SH-SY5Y (cell line): Measurements from ENCODE around the gene TPRN.

ENCODE experiments used
- GATA2 ChIP-seq: IDR thresholded peaks from 2 replicates; pipeline ENCODE4 v1.6.1; 2011; ENCODE audit warnings: mild to moderate bottlenecking, low read depth, low read length
- GATA3 ChIP-seq: IDR thresholded peaks from 2 replicates; pipeline ENCODE4 v1.6.1; 2011; ENCODE audit warnings: low read depth, mild to moderate bottlenecking, low read length, moderate library complexity

TPRN gene

DNA sequence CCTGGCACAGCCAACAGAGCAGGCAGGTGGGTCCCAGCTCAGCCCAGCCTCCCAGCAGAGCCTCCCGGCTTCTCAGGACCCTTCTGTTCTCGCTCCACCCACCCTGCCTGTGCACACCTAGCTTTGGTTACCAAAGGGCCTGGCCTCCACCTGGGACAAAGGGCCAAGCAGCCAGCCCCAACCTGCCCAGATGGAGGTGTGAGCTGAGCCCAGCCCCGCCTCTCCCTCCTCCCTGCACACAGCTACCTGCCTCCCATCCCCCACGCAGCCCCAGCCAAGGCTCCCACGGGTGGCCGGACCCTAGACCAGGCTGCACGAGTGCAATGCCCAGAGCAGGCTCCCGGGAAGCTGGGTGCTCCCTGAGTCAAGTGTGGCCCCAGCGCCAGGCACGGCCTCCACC, 5.6 kb downstream of the TPRN start:
- TF ChIP-seq GATA3 (no peak), GATA2 (no peak)

DNA sequence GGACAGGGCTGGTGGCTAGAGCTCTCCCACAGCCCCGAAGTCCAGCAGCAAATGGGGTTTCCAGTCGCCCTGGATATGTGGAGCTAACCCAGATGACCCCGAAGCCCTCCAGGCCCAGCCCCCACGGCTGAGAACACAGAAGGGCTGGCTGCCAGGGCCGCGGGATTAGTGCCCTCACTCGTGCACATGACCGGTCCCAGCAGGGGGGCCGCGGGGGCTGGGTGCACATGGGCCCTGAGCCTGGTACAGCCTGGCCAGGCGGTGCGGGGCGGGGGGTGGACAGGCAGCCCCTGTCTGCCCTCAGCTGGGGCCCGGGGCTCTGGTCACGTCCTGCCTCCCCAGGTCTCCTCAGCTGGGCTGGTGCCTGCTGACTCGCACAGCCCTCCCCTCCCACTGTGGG, 6.2 kb downstream of the TPRN start:
- TF ChIP-seq GATA3 (no peak), GATA2 (no peak)

DNA sequence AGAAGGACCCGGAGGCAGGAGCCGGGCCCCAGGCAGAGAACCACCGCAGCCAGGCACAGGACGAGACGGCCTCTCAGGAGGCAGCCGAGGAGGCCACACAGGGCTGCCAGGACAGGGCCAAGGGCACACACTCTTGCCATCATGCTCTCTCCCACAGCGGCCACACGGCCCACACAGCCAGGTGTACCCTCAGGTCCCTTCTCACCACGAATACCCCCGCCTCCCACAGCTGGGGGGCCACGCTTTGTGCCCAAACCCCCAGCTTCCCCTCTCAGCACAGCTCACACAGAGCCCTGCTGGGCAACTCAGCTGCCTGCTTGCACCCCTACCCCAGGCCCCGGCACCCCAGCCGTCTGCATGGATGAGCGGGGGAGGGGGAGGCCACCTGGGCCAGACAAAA, 6.8 kb downstream of the TPRN start:
- TF ChIP-seq GATA2 (no peak), GATA3 (no peak)

DNA sequence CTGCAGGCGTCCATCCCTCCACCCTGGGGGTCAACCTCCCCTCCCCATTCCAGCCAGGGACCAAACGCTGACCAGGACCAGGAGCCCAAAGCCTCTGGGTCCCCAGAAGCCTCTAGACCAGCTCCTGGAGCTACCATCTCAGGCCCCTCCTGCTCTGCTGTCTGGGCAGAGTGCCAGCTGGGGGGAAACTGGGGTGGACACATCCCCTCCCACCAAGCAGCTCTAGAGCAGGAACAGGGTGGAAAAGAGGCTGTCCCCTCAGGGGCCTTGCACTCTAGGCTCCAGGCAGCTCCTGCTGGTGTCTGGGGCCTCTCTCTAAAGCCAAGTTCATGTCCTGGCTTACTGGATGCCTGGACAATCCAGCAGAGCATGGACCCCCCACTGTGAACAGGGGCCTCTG, 7.7 kb downstream of the TPRN start:
- TF ChIP-seq GATA2 (no peak), GATA3 (no peak)

DNA sequence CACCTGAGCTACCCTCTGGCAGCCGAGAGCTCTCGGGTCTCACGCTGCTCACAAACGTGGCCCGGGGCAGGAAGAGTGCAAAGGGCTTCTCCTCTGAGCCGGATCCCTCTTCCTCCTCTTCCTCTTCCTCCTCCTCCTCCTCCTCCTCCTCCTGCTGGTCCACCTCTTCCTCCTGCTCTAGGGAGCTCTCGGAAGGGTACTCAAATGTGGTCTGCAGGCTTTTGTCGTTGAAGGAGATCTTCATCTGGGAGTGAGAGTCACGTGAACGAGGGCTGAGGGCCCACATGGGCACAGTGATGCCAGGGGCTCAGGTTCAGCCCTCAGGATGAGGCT, 8.1 kb downstream of the TPRN start:
- no peak for TF ChIP-seq GATA2
- TF ChIP-seq GATA3 = no peak

DNA sequence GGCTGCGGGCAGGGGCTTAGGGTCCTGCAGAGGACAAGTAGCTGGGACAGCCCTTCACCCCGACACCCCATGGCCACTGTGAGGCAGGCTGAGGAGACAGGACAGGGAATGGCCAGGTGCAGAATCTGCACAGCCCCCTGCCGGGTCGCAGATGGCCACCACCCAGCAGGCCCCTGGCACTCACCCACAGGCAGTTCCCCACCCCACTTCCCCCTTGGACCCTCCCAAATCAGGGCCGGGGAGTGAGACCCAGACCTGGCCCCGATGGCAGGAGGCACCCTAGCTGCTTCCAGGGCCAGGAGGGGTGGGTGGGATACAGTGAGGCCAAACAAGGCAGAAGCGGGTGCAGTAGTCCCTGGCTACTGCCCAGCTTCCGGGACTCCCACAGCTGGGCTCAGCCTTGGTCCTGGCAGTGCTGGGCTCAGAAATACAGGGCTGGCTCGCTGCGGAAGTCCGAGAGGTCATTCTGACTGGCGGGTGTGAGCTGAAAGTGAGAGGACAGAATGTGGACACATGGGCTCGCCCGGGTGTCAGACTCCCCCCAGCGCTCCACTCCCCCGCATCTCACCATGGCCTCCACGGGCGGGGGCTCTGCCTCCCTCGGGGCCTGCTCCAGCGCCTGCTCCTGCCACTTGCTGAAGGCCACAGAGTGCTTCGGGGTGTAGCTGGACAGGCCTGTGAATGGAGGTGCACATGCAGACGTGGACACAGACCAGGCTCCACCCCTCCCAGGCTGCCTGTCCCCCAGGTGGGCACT, 8.7 kb downstream of the TPRN start:
- TF ChIP-seq GATA2 (no peak), GATA3 (no peak)

DNA sequence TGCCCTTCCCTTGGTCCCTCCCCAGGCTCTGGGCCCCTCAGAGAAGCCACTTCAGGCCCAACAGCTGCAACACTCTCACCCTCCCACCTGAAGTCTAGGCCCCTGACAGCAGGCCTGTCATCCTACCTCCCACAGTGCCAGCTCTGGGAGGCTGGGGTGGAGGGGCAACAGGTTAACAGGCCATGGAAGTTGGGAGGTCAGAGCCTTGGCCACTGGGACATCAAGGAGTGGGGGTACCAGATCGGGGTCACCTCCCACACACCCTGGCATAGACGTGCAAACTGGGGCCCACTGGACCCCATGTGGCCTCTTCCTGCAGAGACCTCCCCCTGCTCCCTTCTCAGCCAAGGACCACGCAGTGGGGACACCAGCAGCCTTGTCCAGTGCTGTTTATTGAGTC, 9.3 kb downstream of the TPRN start:
- TF ChIP-seq GATA3 (no peak), GATA2 (no peak)

DNA sequence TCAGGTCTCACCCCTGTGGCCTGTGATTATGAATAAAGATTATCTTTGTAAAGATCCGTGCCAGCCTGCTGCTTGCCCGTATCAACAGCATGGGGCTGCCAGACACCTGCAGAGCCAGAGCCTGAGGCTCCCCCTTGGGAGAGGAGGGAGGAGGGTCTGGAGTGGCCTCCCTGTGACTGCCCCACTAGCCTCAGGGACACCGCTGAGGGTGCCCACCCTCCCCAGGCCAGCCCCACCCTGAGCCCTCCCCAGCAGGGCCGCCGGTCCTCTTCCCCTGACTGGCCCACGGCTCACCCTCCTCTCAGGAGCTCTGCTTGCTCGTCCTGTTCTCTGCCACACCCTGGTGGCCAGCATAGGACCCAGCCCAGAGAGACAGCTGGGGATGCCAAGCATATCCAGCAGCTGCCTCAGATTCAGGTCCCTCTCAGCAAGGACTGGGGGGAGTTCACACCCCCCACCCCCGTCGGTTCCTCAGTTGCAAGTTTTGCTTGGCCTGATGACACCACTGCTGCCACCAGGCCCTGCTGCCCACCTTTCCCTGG, 10.2 kb downstream of the TPRN start:
- TF ChIP-seq GATA2 = no peak
- TF ChIP-seq GATA3 = no peak

DNA sequence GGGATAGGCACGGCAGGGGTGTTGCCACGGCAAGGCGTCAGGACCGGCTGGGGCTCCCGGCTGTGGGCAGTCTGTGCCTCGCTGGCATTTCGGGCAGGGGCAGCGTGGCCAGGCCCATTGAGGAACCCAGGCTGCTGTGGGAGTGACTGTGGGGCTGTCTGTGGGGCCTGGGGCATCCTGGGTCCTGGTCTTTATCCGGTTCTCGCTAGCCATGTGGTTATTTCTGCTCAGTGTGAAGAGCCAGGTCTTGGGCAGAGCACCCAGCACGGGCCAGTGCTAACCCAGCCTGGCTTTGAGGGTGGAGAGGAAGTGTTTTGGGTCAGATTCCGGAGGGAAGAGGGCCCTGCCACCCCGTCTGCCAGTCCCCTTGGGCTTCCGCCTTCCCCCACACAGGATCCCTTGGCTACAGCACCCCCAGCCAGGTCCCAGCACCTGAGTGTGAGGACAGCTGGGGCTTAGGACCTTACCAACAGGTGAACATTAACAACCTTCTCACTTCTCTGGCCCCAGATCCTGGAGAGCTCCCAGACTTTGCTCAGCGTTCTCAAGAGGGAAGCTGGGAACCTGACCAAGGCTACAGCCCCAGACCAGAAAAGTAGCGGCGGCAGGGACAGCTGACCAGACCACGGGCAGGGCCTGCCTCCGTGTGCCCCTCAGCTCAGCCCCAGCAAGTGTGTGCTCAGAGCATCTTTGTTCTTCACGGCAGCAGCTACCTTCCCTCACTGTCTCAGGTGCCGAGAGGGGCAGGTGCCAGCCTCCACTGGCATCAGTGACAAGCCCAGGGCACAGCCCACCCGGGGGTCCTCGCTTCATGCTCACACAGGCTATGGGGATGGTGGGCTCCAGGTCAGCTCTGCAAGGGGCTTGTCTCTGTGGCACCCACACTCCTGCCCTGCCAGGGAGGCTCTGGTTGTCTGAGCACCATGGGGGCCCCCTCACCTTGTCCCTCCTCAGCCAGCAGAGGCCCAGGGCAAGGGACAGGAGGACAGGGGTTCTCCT, 10.9 kb downstream of the TPRN start:
- TF ChIP-seq GATA3 = no peak
- no peak for TF ChIP-seq GATA2

DNA sequence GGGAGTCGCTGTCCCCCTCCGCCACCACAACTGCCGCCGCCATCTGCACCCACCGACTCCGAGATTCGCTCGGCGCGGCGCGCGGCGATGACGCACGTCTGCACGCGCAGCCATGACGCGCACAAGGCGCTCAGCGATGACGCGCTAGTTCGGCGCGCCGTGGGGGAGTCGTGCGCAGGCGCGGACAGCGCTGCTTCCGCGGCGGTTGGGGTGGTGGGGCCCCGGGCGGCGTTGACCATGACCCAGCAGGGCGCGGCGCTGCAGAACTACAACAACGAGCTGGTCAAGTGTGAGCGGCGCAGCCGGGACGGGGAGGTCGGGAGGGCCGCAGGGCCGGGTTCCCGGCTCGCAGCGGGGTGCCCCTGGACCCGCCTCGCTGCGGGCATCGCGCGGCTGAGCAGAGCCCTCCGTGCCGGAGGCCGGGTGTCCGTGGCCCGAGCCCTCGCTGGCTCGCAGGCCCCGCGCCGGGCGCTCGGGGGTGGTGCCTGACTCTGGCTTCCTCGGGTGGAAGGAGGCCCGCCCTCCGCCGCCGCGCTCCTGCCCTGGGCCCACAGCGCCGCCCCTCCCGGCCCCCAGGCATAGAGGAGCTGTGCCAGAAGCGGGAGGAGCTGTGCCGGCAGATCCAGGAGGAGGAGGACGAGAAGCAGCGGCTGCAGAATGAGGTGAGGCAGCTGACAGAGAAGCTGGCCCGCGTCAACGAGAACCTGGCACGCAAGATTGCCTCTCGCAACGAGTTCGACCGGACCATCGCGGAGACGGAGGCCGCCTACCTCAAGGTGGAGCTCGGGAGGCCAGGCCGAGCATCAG, 11.8 kb downstream of the TPRN start, which contains the start of the genes ANAPC2 and SSNA1:
ANAPC2 (minus strand) TSS at position 71 of the 807 bp plus-strand sequence; CDS start at position 43, 28 bp downstream.
SSNA1 (plus strand) TSS at position 187 of the 807 bp plus-strand sequence; CDS start at position 238, 51 bp downstream.
- TF ChIP-seq GATA3 (no peak), GATA2 (no peak)

DNA sequence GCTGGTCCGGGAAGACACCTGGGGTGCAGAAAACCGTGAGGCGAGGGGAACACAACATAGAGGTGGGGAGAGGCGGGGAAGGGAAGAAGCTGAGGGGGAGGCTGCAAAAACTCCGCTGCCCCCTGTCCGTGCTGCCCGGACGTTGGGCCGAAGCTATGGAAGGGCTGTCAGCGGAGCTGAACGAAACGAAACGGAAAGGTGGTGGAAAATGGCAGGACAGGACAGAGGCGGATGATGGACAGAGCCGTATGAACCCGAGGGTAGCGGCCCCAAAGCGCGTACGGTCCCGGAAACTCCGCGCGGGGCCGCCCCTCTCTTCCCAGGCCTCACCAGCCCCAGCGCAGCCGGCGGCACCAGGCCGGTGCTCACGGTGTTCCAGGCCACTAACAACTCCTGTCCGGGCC, 12.5 kb downstream of the TPRN start:
- TF ChIP-seq GATA2 (no peak), GATA3 (no peak)

DNA sequence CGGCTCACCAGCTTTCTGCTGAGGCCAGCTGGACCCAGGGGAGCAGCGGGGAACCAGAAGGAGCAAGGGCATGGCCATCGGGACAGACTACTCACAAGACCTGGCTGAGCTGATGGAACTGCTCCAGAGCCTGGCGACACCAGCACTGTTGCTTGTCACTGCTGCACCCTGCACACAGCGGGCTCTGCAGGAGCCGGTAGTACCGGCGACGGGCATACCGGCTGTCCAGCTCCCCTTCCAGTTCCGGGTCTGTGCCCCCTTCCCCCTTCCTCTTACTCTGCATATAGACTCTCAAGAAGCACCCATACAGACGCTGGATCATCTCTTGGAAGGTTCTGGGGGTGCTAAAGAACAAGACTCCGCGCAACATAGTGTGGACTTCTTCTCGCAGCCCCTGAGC, 13.2 kb downstream of the TPRN start:
- no peak for TF ChIP-seq GATA2
- TF ChIP-seq GATA3 = no peak

DNA sequence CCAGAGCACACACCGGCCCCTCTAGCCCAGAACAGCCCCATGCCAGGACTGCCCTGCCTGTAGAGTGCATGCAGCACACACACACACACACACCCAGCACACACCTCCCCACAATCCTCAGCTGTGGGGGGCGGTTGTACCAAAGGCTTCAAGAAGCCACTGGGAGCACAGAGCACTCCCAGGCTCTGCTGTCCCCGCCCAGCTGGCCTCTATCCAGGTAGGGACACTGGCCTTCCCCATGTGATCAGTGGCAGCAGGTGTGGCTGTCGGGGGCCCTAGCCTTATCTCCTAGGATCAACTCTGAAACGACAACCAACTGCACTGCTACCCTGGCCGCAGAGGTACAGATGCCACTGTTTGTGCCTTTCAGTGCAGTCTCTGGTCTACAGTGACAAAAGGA, 14.2 kb downstream of the TPRN start:
- TF ChIP-seq GATA3 = no peak
- no peak for TF ChIP-seq GATA2
